Astrocyte (in vitro differentiated cells and primary cell): ENCODE results near the gene SLC26A6. TPM values are rescaled to one million over a fixed set of nuclear protein-coding genes. Genes with fewer than 3 reads are reported as not detected.

Experiments
- DNase-seq: peaks from one replicate; pipeline ENCODE4 v3.0.0-alpha.2; 2010; ENCODE audit warnings: low read depth
- FAIRE-seq: peaks from 2 replicates; lab custom pipeline; 2011; peaks lifted over from hg19 to GRCh38; lab: Jason Lieb, UNC
- H2AFZ ChIP-seq: 2 replicates; pipeline ENCODE4 v1.6.0; 2012; ENCODE audit warnings: low read depth, low read length, inconsistent platforms
- H3K27ac ChIP-seq: 2 replicates; pipeline ENCODE4 v1.5.1; 2011; ENCODE audit warnings: low read depth, low read length, inconsistent platforms
- H3K27me3 ChIP-seq: 2 replicates; pipeline ENCODE4 v1.6.0; 2011; ENCODE audit warnings: low read length, inconsistent platforms; ENCODE audit not compliant: insufficient read depth
- H3K36me3 ChIP-seq: 2 replicates; pipeline ENCODE4 v1.5.1; 2011; ENCODE audit warnings: low read length, inconsistent platforms; ENCODE audit not compliant: insufficient read depth
- H3K4me1 ChIP-seq: 2 replicates; pipeline ENCODE4 v1.5.1; 2011; ENCODE audit warnings: low read length, inconsistent platforms; ENCODE audit not compliant: insufficient read depth
- H3K4me2 ChIP-seq: 2 replicates; pipeline ENCODE4 v1.6.0; 2012; ENCODE audit warnings: low read length, inconsistent platforms
- H3K4me3 ChIP-seq: 2 replicates; pipeline ENCODE4 v1.5.1; 2011; ENCODE audit warnings: low read depth, mild to moderate bottlenecking, low read length, inconsistent platforms; ENCODE audit not compliant: insufficient read depth
- H3K79me2 ChIP-seq: 2 replicates; pipeline ENCODE4 v1.6.0; 2012; ENCODE audit warnings: mild to moderate bottlenecking, low read length, inconsistent platforms; ENCODE audit not compliant: insufficient read depth
- H3K9ac ChIP-seq: 2 replicates; pipeline ENCODE4 v1.6.0; 2012; ENCODE audit warnings: mild to moderate bottlenecking, low read length, inconsistent platforms
- H3K9me3 ChIP-seq: 2 replicates; pipeline ENCODE4 v1.5.1; 2012; ENCODE audit warnings: low read depth, mild to moderate bottlenecking, low read length, inconsistent platforms; ENCODE audit not compliant: insufficient read depth
- H4K20me1 ChIP-seq: 2 replicates; pipeline ENCODE4 v1.6.0; 2012; ENCODE audit warnings: low read length, inconsistent platforms; ENCODE audit not compliant: insufficient read depth
- H3K27ac Mint-ChIP-seq: one replicate; pipeline ENCODE4 v1.8.0; 2021; ENCODE audit warnings: mild to moderate bottlenecking, mixed read lengths; ENCODE audit not compliant: unreplicated experiment
- H3K27me3 Mint-ChIP-seq: one replicate; pipeline ENCODE4 v1.8.0; 2021; ENCODE audit warnings: low read depth, mixed read lengths; ENCODE audit not compliant: unreplicated experiment
- H3K36me3 Mint-ChIP-seq: one replicate; pipeline ENCODE4 v1.8.0; 2021; ENCODE audit warnings: low read depth, mixed read lengths; ENCODE audit not compliant: unreplicated experiment
- H3K4me1 Mint-ChIP-seq: one replicate; pipeline ENCODE4 v1.8.0; 2021; ENCODE audit warnings: low read depth, mixed read lengths; ENCODE audit not compliant: unreplicated experiment
- H3K4me3 Mint-ChIP-seq: one replicate; pipeline ENCODE4 v1.8.0; 2021; ENCODE audit warnings: mild to moderate bottlenecking, moderate library complexity, mixed read lengths; ENCODE audit not compliant: unreplicated experiment
- H3K9me3 Mint-ChIP-seq: one replicate; pipeline ENCODE4 v1.8.0; 2021; ENCODE audit warnings: mild to moderate bottlenecking, mixed read lengths; ENCODE audit not compliant: unreplicated experiment
- CTCF ChIP-seq: IDR thresholded peaks from 2 replicates; pipeline ENCODE4 v1.5.1; 2011; ENCODE audit warnings: low read depth, mild to moderate bottlenecking, inconsistent platforms, low read length, moderate library complexity; ENCODE audit not compliant: insufficient read depth
- EZH2 ChIP-seq: IDR thresholded peaks from 2 replicates; pipeline ENCODE4 v1.6.1; 2012; ENCODE audit warnings: mild to moderate bottlenecking, low read length, inconsistent platforms; ENCODE audit not compliant: insufficient read depth
- total RNA-seq: library from RNA; stranded (reverse); gene quantifications from 2 replicates; pipeline ENCODE4 v1.2.1, GENCODE V29; 2021

Gene SLC26A6
- total RNA-seq, 1 donor from 2014 or later, result 32.0 TPM

GRCh38 chr3:48664929-48665328, 29.7 kb upstream of the SLC26A6 start:
- H3K9me3 Mint-ChIP-seq, result peaks cover under 1% of the 10 kb centered on the region
- no peak for DNase-seq
- no peak overlapping the region for H3K27ac Mint-ChIP-seq
- FAIRE-seq, result no peak
- Histone ChIP-seq H2AFZ (no peak overlapping the region), H3K79me2 (no peaks in the 10 kb centered on the region), H3K9me3 (peaks cover 5% of the 10 kb centered on the region), H3K4me1 (peaks cover 15% of the 10 kb centered on the region), H3K27ac (no peak overlapping the region), H3K27me3 (no peaks in the 10 kb centered on the region), H4K20me1 (peaks cover 4% of the 10 kb centered on the region), H3K4me2 (no peak overlapping the region), H3K36me3 (no peaks in the 10 kb centered on the region), H3K4me3 (no peak overlapping the region), H3K9ac (no peak overlapping the region)
- H3K36me3 Mint-ChIP-seq, result peaks cover 12% of the 10 kb centered on the region
- TF ChIP-seq EZH2 (no peak), CTCF (no peak)
- H3K4me1 Mint-ChIP-seq, result peaks cover 2% of the 10 kb centered on the region
- H3K27me3 Mint-ChIP-seq, result no peaks in the 10 kb centered on the region
- no peak overlapping the region for H3K4me3 Mint-ChIP-seq

- FAIRE-seq, result no peak
- Histone ChIP-seq H3K36me3 (no peaks in the 10 kb centered on the region), H3K27ac (no peak overlapping the region), H3K79me2 (no peaks in the 10 kb centered on the region), H3K9ac (no peak overlapping the region), H2AFZ (no peak overlapping the region), H3K4me2 (peak overlapping the region; percentile 97), H3K27me3 (no peaks in the 10 kb centered on the region), H3K4me3 (no peak overlapping the region), H4K20me1 (peaks cover 4% of the 10 kb centered on the region), H3K9me3 (peaks cover 5% of the 10 kb centered on the region), H3K4me1 (peaks cover 15% of the 10 kb centered on the region)
- Mint-ChIP-seq H3K9me3 (peaks cover 4% of the 10 kb centered on the region), H3K4me3 (peak overlapping the region; percentile 93), H3K36me3 (peaks cover 16% of the 10 kb centered on the region), H3K27me3 (no peaks in the 10 kb centered on the region), H3K27ac (peak overlapping the region; percentile 100), H3K4me1 (peaks cover 2% of the 10 kb centered on the region)
- TF ChIP-seq EZH2 (no peak), CTCF (no peak)
- DNase-seq, result no peak
Measured at GRCh38 chr3:48664313-48664644, 29.0 kb upstream of the SLC26A6 start.

DNA sequence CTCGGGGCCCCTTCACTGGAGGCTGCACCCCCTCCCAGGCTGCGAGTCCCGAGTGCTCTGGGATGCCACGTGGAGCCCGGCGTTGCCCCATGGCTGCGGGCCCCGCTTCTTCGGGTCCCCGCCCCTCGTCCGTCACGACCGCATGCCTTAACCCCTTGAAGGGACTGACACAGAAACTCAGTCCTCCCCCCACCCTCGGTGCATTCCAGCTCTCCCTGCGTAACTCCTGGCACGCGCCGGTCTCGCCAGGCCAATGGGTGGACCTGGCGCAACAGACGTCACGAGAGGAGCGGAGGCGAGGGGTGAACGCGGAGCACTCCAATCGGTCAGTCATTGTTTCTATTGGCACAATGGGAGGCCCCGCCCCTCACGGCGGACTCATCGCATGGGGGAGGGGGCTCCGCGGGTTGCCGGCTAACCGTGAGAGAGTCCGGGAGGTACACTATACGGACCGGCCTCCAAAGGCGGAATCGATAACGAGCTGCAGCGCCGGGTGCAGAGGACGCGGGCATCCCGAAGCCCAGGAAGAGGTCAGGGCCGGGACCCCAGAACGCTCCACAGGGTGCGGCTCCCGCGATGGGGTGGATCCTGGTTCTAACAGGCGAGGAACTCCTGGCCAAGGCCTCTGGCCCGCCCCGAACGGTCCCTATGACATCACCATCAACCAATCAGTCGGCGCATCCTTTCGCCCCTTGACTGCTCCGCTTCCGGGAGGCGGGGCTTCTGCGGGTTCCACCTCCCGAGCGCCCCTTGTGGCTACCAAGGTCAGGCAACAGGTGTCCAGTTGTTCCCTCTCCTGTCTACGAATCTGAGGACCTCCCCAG, 28.4 kb upstream of the SLC26A6 start:
- TF ChIP-seq EZH2 (no peak), CTCF (peak; percentile 67)
- H3K27me3 Mint-ChIP-seq, result no peaks in the 10 kb centered on the region

More for the DNA sequence above, 28.4 kb upstream of the SLC26A6 start:
- Histone ChIP-seq H4K20me1 (peaks cover 4% of the 10 kb centered on the region), H3K36me3 (no peaks in the 10 kb centered on the region), H3K9ac (peak overlapping the region; percentile 90), H3K4me1 (peaks cover 15% of the 10 kb centered on the region), H3K9me3 (peaks cover 5% of the 10 kb centered on the region), H3K79me2 (no peaks in the 10 kb centered on the region), H3K4me3 (peak overlapping the region; percentile 61), H3K4me2 (peak overlapping the region; percentile 97), H3K27ac (peak overlapping the region; percentile 95), H2AFZ (peak overlapping the region; percentile 89), H3K27me3 (no peaks in the 10 kb centered on the region)
- DNase-seq, result peak; percentile 97
- Mint-ChIP-seq H3K4me3 (peak overlapping the region; percentile 93), H3K9me3 (peaks cover 9% of the 10 kb centered on the region), H3K4me1 (peaks cover 2% of the 10 kb centered on the region), H3K36me3 (peaks cover 22% of the 10 kb centered on the region), H3K27ac (peak overlapping the region; percentile 100)
- FAIRE-seq, result peak; percentile 67
